ENCODE measurements around the gene SLC22A25.

GRCh38 chr11:63282579-63282978 lies 39.2 kb upstream of the SLC22A25 start:
- TF ChIP-seq MNT (conservative IDR thresholded peaks at IDR 0.05) (no peak), ZNF12 (CRISPR knock-in tag; IDR thresholded peaks at IDR 0.05) (no peak), CEBPB (tag; IDR thresholded peaks at IDR 0.05) (no peak), PCBP1 (IDR thresholded peaks at IDR 0.05; ENCODE audit: low read depth, low read length, poor library complexity, severe bottlenecking) (no peak), TBL1XR1 (IDR thresholded peaks at IDR 0.05; ENCODE audit: low read length in 2 of 2) (no peak), ZFP1 (CRISPR knock-in tag; IDR thresholded peaks at IDR 0.05) (no peak), HMBOX1 (IDR thresholded peaks at IDR 0.05) (no peak), SIX5 (IDR thresholded peaks at IDR 0.05; ENCODE audit: borderline replicate concordance in 1 of 2, insufficient read depth in 1 of 2, low read depth in 1 of 2, low read length in 2 of 2) (no peak), NCOR1 (IDR thresholded peaks at IDR 0.05) (no peak), MAX (CRISPR knock-in tag; IDR thresholded peaks at IDR 0.05) (no peak)

Data from K562 (cell line).